GM19238 (cell line): ENCODE results near the gene SLFN14.
"Not testable (repeated sequence)": the region's sequence is repeated elsewhere in the genome, so short reads cannot be mapped to it uniquely, and the experiment has no call there.

Experiments used
- DNase-seq: peaks from one replicate; pipeline ENCODE4 v3.0.0; 2011; ENCODE audit warnings: low spot score; ENCODE audit not compliant: insufficient read length

The SLFN14 gene

GRCh38 chr17:35559495-35560210, 966 bp downstream of the SLFN14 start:
- DNase-seq, result no peak

DNA sequence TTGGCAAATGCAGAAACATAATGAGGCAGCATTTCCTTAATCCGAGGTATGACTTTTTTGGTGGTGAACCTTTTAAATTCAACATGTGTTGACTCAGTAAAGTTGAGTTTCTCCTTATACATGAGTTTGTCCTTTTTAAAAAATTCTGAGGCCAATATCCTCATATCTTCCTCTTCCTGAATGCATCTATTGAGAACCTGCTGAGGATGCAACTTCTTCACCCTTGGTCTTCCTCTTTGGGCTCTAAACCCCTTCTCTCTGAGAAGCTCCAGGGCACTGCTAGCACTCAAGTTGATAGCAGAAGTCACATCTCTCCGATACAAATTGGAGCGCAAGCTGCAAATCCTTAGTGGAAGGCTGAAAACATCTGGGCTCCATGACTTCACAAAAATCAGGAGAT, 3.3 kb downstream of the SLFN14 start:
- DNase-seq, result no peak

DNA sequence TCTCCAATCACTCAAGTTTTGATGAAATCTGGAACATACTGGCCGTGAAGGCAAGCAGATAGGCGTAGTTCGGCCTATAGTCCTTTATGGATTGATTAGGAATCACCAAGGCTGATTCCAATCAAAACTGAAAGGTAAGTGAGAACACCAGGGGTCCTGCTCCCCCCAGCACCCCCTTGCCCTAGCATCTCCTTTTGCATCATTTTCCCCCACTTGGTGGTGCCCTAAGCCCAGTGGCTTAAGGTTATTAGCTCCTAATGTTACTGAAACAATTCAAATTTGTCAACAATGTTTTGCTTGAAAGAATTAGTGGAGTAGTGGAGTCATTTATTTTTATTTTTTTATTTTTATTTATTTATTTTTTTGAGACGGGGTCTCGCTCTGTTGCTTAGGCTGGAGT, 4.9 kb downstream of the SLFN14 start:
- no peak for DNase-seq

DNA sequence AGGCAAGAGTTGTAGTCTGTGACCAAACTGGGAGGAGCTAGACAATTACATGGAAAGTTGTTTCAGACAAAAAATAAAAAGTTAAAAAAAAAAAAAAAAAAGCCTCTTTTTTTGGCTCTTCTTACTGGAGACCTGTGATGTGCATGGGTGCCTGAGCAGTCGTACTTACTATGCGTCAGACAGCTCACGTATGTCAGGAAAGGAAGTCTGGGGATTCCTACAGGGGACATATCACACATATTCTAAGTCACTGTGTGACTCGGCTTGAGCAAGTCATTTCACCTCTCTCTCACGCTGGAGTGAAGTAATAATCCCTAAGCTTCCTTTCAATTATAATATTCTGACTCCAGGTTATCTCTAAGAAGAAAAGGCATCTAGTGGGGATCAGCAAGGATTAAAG, 6.0 kb downstream of the SLFN14 start:
- no peak for DNase-seq

- no peak for DNase-seq
These were observed 7.3 kb downstream of the SLFN14 start for GRCh38 chr17:35553310-35553709.

- no peak for DNase-seq
These were observed 11.6 kb downstream of the SLFN14 start for GRCh38 chr17:35548978-35549377.

GRCh38 chr17:35548208-35548810, 12.3 kb downstream of the SLFN14 start:
- DNase-seq, result no peak

DNA sequence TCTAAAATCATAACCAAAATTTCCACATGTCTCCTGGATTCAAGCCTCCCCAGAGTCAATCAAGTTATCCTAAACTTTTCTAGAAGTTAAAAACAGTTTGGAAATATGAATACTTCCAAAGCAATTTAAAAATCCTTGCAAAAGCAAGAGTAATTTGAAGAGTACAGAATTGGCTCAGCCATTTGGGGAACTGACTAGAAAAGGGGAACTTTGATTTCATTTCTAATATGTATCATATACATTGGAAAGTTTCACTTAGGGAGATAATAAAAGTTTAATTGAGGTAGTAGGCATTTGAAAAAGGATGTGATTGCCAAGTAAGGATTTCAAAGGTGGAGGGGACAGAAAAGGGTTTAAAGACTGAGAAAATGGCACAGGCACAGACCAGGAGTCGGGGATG, 14.1 kb downstream of the SLFN14 start:
- no peak for DNase-seq

GRCh38 chr17:35545150-35545549, 15.5 kb downstream of the SLFN14 start:
- no peak for DNase-seq

DNA sequence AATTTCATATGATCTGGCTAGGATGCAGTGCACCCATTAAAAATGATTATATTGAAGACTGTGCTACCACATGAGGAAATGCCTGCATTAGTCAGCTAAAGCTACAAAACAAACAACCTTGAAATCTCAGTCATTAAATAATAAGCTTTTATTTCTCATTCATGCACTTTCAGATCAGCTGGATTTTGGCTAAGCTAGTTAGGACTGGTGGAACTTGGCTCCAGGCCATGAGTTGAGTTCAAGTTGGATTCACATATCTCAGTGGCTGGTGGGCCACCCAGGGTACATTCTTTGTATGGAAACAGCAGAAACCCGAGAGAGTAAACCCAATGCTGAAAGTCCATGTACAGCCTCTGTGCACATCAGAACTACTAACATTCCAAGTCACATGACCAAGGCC, 16.8 kb downstream of the SLFN14 start:
- DNase-seq, result no peak

GRCh38 chr17:35542990-35543389, 17.6 kb downstream of the SLFN14 start:
- no peak for DNase-seq

GRCh38 chr17:35541434-35541833, 19.2 kb downstream of the SLFN14 start:
- DNase-seq, result no peak

DNA sequence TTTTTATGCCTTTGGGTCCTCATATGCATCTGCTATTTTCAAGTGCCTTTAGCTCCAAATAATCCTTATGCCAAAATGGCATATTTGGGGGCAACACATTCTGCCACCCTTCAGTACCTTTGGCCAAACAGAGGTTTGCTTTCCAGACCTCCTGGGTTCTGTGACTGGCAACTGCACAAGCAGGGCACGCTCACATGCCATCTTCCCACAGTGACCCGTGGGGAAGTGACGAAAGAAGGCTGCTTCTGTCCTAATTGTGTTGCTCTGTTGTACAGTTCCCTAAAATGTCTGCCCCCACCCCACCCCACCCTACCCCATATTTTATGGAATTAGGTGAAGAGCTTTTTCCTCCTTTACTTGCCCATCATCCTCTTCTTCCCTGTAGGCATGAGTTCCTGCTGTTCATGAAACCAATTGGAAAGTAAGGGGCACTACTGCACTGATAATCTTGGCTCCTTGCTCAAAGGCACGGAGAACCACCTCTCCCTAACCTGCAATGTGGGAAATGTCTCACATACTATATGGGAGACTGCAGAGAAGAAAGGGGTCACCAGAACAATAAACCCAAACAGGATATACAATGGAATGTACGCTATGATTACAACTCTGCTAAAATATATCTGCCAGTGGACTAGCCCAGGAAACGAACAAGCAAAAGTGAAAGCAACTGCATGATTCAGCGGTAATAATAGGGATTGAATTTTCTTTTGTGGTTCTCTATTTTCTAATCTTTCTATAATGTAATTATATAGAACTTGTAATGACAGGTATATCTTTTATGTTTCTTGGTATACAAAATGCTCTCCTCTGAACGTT, 19.8 kb downstream of the SLFN14 start:
- no peak for DNase-seq

- no peak for DNase-seq
These were observed 21.0 kb downstream of the SLFN14 start for GRCh38 chr17:35539659-35540026.

DNA sequence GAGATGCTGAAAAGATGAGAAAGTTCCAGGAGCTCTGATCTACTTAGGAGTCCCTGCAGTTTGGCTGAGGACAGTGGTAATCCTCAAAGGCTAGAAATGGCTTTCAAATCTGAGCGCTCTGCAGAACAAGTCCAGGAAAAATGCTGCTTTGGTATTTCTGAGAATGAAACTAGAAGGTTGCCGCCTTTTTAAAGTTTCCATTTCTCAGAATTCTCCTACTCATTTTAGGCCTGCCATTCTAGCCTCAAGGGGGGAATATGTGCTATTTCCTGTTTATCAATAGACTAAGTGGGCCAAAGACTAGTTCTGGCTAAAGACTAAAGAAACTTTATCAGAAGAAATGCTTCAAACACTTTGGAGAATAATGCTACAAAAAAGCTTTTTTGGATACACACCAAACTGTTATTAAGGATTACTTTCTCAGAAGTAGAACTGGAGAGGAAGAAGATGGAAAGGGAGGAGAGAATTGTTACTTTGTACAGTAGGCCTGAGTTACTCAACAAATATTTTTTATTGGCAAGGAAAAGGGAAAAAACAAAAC, 22.9 kb downstream of the SLFN14 start, which contains the start of gene SLFN12L:
SLFN12L (minus strand) TSS at position 78 of the 541 bp plus-strand sequence. CDS start 15,314 bp downstream, outside the sequence.
- peak; percentile 19 for DNase-seq

DNA sequence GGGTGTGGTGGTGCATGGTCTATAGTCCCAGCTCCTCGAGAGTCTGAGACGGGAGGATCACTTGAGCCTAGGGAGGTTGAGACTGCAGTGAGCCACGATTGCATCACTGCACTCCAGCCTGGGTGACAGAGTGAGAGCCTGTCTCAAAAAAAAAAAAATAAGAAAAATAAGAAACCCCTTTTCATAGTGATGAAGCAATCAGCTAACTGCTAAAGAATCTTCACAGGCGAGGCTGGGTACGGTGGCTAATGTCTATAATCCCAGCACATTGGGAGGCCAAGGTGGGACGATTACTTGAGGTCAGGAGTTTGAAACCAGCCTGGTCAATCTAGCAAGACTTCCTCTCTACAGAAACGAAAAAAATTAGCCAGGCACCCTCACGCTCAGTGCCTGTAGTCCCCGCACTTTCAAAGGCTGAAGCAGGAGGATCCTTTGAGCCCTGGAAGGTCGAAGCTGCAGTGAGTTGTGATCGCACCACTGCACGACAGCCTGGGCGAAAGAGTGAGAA, 23.9 kb downstream of the SLFN14 start:
- DNase-seq, result no peak

GRCh38 chr17:35535406-35535805, 25.2 kb downstream of the SLFN14 start:
- not testable (repeated sequence) for DNase-seq

DNA sequence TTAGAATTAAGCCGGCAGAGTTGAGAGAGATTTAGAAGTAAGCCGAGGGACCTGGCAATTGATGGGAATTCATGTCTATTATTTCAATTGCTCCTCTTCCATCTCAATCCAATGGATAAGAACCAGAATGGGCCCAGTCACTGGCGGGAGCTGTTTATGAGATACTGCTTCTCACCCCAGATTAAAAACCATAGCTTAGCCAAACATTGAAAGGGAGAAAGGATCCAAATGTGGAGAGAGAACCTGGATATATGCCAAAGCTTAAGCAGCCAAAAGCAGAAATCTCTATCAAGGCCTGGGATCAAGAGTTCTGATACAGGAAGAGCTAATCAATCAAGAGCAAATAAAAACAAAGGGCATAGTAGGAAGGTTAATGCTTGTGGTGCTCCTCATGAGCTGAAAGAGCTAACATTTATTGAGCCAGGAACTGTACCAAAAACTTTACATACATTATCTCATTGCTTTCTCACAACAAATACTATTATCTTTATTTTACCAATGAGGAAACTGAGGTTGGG, 26.0 kb downstream of the SLFN14 start:
- DNase-seq, result no peak

GRCh38 chr17:35531160-35531559, 29.5 kb downstream of the SLFN14 start:
- DNase-seq, result no peak

DNA sequence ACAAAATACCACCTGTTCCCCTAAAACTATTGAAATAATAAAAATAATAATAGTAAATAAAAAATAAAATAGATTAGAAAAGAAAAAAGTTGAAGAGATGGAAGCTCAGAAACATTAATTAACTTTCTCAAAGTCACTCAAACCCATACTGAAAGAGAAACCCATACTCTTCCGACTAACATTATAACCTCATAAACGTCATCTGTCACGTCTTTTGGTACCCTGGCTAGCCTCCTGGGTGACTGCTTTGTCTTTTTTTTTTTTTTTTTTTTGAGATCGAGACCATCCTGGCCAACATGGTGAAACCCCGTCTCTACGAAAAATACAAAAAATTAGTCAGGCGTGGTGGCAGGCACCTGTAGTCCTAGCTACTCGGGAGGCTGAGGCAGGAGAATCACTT, 30.8 kb downstream of the SLFN14 start:
- no peak for DNase-seq

DNA sequence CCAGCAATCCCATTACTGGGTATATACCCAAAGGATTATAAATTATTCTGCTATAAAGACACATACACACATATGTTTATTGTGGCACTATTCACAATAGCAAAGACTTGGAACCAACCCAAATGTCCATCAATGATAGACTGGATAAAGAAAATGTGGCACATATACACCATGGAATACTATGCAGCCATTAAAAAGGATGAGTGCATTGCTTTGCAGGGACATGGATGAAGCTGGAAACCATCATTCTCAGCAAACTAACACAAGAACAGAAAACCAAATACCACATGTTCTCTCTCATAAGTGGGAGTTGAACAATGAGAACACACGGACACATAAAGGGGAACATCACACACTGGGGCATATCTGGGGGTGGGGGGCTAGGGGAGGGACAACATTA, 31.3 kb downstream of the SLFN14 start:
- DNase-seq, result not testable (repeated sequence)

- DNase-seq, result no peak
These were observed 37.3 kb downstream of the SLFN14 start for GRCh38 chr17:35523296-35523695.
